ENCODE results near the gene MMP11.

The MMP11 gene

DNA sequence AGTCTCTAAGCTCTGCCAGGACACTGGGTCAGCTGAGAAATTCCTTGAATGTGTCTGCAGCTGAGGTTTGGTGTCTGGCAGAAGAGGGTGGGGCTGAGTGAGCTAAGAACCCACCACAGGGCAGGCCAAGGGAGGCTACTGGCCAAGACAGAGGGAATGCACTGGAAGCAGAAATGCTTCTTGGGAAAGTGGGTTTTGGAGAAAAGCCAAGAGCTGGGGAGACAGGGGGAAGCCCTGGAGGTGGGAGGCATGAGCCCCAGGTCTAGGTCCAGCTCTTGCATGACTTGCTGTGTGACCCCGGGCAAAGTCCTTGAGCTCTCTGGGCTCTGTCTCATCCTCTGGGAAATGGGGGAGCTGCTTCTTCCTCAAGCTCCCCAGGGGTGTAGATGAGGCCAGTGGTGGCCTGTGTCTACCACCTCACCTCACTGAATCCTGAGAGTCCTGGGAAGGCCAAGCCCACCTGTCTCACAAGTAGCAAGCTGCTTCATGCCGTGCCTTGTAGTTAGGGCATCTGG is 2.3 kb downstream of the MMP11 start:
- in situ Hi-C loops (cut with MboI; ENCODE audit: low pct_unique_long_range_greater_than_20kb, low sequenced_read_pairs, unreplicated experiment): no loop called here
- no peak for DNase-seq (ENCODE audit: low spot score)
- TF ChIP-seq, protein P1, sequence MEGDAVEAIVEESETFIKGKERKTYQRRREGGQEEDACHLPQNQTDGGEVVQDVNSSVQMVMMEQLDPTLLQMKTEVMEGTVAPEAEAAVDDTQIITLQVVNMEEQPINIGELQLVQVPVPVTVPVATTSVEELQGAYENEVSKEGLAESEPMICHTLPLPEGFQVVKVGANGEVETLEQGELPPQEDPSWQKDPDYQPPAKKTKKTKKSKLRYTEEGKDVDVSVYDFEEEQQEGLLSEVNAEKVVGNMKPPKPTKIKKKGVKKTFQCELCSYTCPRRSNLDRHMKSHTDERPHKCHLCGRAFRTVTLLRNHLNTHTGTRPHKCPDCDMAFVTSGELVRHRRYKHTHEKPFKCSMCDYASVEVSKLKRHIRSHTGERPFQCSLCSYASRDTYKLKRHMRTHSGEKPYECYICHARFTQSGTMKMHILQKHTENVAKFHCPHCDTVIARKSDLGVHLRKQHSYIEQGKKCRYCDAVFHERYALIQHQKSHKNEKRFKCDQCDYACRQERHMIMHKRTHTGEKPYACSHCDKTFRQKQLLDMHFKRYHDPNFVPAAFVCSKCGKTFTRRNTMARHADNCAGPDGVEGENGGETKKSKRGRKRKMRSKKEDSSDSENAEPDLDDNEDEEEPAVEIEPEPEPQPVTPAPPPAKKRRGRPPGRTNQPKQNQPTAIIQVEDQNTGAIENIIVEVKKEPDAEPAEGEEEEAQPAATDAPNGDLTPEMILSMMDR (IDR thresholded peaks at IDR 0.05; ENCODE audit: extremely low read depth, insufficient read depth, missing control alignments): no peak

DNA sequence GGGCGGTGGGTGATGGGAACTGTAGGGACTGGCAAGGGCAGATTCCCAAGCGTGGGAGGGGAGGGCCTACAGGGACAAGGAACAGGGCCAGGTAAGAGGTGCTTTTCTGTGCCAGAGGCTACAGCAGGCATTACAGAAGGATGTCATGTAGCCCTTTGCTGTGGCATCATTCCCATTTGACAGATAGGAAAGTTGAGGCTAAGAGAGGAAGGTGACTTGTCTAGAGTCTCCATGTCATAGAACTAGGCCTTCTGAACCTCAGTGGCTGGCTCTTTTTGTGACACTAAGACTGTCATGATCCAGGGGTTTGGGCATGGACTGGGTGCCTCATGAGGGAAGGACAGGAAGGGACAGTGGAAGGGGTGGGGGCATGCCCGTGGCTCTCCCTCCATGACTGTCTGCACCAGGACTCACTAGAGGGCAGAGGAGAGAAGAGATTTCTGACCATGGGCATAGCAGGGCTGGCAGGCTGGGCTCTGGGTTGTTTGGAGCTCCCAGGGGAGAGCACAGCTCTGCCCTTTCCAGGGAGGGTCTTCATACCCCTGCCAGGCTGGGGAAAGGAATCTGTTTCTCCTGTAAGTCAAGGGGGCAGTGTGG is 3.2 kb downstream of the MMP11 start:
- TF ChIP-seq, protein P1 (IDR thresholded peaks at IDR 0.05; ENCODE audit: extremely low read depth, insufficient read depth, missing control alignments): no peak
- in situ Hi-C loops (cut with MboI; ENCODE audit: low pct_unique_long_range_greater_than_20kb, low sequenced_read_pairs, unreplicated experiment): no loop called here
- no peak for DNase-seq (ENCODE audit: low spot score)

DNA sequence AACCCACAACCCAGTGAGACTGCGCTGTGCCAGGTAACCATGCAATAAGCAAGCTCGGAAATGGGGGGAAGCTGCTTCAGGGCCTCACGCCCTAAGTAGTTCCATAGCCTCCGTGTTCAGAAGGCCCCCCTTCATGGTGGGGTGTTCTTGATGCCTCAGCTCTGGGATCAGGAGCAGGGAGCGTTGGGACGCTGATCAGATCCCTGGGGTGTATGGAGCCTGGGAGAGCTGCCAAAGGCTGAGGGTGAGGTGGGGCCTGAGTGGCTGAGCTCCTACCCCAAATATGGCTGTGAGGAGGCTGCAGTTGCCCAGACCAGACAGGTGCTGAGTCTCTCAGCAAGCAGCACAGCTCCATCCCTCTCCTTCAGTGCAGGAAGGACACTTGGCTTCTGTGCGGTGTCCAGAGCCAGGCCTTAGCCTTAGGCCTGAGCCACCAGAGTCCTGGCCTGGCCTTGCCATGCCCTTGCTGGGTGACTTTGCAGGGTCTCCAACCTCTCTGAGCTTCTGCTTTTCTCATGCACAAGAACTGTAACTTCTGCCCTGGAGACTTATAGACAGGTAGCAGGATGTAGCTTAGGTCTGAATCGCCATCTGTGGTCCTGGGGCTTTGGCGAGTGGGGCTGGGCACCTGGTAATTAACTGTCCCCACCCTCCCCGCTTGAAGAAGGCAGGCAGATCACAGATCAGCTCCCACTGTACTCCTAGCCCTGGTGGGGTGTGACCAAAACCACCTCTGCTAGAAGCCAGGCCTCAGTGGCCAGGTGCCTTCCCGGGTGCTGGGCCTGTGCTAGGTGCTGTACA is 5.3 kb downstream of the MMP11 start:
- in situ Hi-C loops (cut with MboI; ENCODE audit: low pct_unique_long_range_greater_than_20kb, low sequenced_read_pairs, unreplicated experiment): no loop called here
- TF ChIP-seq, protein P1 (IDR thresholded peaks at IDR 0.05; ENCODE audit: extremely low read depth, insufficient read depth, missing control alignments): no peak
- no peak for DNase-seq (ENCODE audit: low spot score)

DNA sequence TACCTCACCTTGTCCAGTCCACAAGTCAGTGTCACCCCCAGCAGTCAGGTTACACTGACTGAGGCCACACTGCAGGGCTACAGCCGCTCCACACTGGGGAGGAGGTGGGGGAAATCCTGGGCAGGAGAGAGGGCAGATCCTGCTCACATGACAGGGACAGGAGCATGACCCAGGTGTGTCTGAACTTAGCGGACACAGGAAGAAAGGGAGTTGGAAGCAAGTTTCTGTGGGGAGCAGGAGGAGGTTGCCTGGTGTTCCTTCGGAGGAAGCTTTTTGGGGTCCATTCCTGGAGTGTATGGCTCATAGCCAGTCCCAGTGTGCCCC is 5.9 kb downstream of the MMP11 start:
- TF ChIP-seq, protein P1 (IDR thresholded peaks at IDR 0.05; ENCODE audit: extremely low read depth, insufficient read depth, missing control alignments): no peak
- in situ Hi-C loops (cut with MboI; ENCODE audit: low pct_unique_long_range_greater_than_20kb, low sequenced_read_pairs, unreplicated experiment): no loop called here
- no peak for DNase-seq (ENCODE audit: low spot score)

DNA sequence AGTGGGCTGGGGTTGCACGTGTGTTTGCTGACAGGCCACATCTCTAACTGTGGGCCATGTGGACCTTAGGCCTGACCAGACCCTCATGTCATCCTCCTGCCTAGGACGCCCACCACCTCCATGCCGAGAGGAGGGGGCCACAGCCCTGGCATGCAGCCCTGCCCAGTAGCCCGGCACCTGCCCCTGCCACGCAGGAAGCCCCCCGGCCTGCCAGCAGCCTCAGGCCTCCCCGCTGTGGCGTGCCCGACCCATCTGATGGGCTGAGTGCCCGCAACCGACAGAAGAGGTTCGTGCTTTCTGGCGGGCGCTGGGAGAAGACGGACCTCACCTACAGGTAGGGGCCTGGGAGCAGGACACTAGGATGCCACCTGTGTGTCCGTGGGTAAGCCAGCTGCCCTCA is 6.4 kb downstream of the MMP11 start:
- TF ChIP-seq, protein P1 (IDR thresholded peaks at IDR 0.05; ENCODE audit: extremely low read depth, insufficient read depth, missing control alignments): no peak
- DNase-seq (ENCODE audit: low spot score): no peak
- in situ Hi-C loops (cut with MboI; ENCODE audit: low pct_unique_long_range_greater_than_20kb, low sequenced_read_pairs, unreplicated experiment): no loop called here

DNA sequence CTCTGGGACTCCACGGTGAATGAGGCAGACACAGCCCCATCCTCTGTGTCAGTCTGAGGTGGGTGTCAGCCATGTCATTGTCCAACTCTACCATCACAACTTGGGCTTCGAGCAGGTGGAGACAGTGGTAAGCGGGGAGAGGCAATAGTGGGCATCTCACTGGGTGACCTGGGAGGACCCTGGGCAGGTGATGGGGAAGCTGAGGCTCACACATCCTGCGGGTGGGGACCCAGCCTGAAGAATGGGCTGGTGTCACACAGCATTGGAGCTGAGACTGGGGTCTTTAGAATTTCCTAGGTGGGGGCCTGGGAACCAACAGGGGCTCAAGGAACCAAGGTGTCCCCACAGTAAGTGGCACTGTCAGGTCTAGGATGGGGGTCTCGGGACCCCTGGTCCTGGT is 7.1 kb downstream of the MMP11 start:
- no peak for DNase-seq (ENCODE audit: low spot score)
- TF ChIP-seq, protein P1 (IDR thresholded peaks at IDR 0.05; ENCODE audit: extremely low read depth, insufficient read depth, missing control alignments): no peak
- in situ Hi-C loops (cut with MboI; ENCODE audit: low pct_unique_long_range_greater_than_20kb, low sequenced_read_pairs, unreplicated experiment): no loop called here
